ES-I3 (cell line): ENCODE measurements around the gene LVRN.

Experiments used
- H3K36me3 ChIP-seq: 2 replicates; pipeline ENCODE4 v1.6.1; 2013; ENCODE audit warnings: mild to moderate bottlenecking, low read length, control low read depth, moderate library complexity; ENCODE audit not compliant: insufficient read depth
- H3K4me1 ChIP-seq: 2 replicates; pipeline ENCODE4 v1.6.1; 2013; ENCODE audit warnings: mild to moderate bottlenecking, control low read depth, low read length; ENCODE audit not compliant: insufficient read depth
- H3K9ac ChIP-seq: 2 replicates; pipeline ENCODE4 v1.6.1; 2013; ENCODE audit warnings: low read depth, mild to moderate bottlenecking, low read length, moderate library complexity
- H3K9me3 ChIP-seq: 2 replicates; pipeline ENCODE4 v1.6.1; 2013; ENCODE audit warnings: mild to moderate bottlenecking, low read length, moderate library complexity; ENCODE audit not compliant: control insufficient read depth, insufficient read depth

Gene LVRN

DNA sequence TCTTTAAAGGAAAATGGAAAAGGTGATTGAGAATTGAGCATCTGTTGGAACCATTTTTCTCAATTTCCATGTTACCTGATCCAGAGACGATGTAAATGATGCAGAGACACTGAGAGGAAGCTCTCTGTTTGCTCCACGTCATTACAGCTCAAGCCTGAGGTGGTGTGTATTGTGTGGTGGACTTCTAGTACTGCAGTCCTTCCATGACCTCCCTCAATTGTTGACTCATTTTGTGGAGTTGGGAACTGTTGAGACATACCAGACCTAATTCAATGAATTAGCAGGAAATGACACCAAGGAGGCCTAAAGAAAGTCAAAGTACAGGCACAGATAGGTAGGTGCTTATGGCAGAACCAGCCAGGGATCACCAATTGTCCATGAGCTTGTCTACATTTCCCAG is 15.6 kb upstream of the LVRN start:
- Histone ChIP-seq H3K36me3 (no peaks in the 10 kb centered on the region), H3K9me3 (no peaks in the 10 kb centered on the region), H3K9ac (no peak overlapping the region), H3K4me1 (no peaks in the 10 kb centered on the region)

- Histone ChIP-seq H3K4me1 (no peaks in the 10 kb centered on the region), H3K9ac (no peak overlapping the region), H3K9me3 (no peaks in the 10 kb centered on the region), H3K36me3 (no peaks in the 10 kb centered on the region)
These were observed 15.0 kb upstream of the LVRN start for GRCh38 chr5:115947260-115947659.

GRCh38 chr5:115948091-115948534 is 14.2 kb upstream of the LVRN start:
- no peaks in the 10 kb centered on the region for H3K36me3 ChIP-seq
- H3K9ac ChIP-seq: no peak overlapping the region
- H3K4me1 ChIP-seq: no peaks in the 10 kb centered on the region
- H3K9me3 ChIP-seq: no peaks in the 10 kb centered on the region

DNA sequence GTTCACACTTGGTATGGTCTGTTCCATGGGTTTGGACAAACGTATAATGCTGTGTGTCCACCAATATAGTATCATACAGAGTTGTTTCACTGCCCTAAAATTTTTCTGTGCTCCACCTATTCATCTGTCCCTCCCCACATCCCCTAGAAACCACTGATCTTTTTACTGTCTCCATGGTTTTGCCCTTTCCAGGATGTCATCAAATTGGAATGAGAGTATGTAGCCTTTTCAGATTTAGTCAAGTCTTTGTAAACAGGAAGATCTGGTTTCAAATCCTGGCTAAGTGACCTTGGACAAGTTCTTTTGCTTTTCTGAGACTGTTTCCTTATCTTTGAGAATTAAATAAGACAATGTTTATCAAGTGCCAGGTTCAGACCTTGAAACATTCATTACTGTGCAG is 13.2 kb upstream of the LVRN start:
- no peaks in the 10 kb centered on the region for H3K9me3 ChIP-seq
- no peaks in the 10 kb centered on the region; the same call in 1 of the 2 replicates for H3K4me1 ChIP-seq
- no peaks in the 10 kb centered on the region for H3K36me3 ChIP-seq
- no peak overlapping the region for H3K9ac ChIP-seq

DNA sequence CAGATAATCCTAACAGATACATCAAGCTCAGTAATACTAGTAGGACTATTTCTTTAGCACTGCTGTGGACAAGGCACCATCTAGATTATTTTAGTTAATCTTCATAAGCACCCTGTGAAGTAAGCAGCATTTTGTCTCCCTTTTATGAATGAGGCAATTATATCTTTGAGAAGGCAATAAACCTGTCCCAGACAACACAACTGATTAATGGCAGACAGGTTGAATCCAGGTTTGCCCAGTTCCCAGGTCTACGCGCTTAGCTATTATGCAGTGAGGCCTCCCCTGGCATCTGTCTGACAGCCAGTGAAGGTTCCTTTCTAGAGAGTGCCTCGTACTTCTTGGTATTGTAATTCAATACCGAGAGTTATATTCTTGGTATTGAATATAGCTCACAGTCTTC is 9.7 kb upstream of the LVRN start:
- Histone ChIP-seq H3K9ac (no peak overlapping the region), H3K9me3 (no peaks in the 10 kb centered on the region), H3K4me1 (peaks cover 5% of the 10 kb centered on the region; the same call in 1 of the 2 replicates), H3K36me3 (no peaks in the 10 kb centered on the region)

GRCh38 chr5:115954144-115954543 is 8.1 kb upstream of the LVRN start:
- no peaks in the 10 kb centered on the region for H3K9me3 ChIP-seq
- H3K9ac ChIP-seq: no peak overlapping the region
- H3K36me3 ChIP-seq: no peaks in the 10 kb centered on the region
- peaks cover 5% of the 10 kb centered on the region; the same call in 1 of the 2 replicates for H3K4me1 ChIP-seq

DNA sequence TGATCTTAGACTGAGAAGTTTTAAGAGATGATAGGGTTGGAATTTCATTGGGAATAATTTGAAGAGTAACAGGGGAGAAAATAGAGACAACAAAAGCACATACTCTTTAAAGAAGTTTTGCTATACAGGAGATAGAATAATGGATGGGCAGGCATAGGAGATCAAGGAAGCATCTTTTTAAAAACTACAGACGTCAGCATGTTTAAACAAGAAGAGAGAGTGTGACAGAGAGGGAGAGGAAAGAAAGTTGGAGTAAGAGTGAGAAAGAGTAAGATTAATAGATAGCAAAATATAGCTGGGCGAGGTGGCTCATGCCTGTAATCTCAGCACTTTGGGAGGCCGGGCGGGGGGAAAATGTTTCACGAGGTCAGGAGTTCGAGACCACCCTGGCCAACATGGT is 5.3 kb upstream of the LVRN start:
- H3K36me3 ChIP-seq: no peaks in the 10 kb centered on the region
- no peak overlapping the region for H3K9ac ChIP-seq
- peaks cover 5% of the 10 kb centered on the region; the same call in 1 of the 2 replicates for H3K4me1 ChIP-seq
- no peaks in the 10 kb centered on the region for H3K9me3 ChIP-seq

- H3K36me3 ChIP-seq: no peaks in the 10 kb centered on the region
- H3K4me1 ChIP-seq: no peaks in the 10 kb centered on the region
- H3K9ac ChIP-seq: no peak overlapping the region
- no peaks in the 10 kb centered on the region for H3K9me3 ChIP-seq
These were observed 665 bp upstream of the LVRN start for GRCh38 chr5:115961381-115962238.

DNA sequence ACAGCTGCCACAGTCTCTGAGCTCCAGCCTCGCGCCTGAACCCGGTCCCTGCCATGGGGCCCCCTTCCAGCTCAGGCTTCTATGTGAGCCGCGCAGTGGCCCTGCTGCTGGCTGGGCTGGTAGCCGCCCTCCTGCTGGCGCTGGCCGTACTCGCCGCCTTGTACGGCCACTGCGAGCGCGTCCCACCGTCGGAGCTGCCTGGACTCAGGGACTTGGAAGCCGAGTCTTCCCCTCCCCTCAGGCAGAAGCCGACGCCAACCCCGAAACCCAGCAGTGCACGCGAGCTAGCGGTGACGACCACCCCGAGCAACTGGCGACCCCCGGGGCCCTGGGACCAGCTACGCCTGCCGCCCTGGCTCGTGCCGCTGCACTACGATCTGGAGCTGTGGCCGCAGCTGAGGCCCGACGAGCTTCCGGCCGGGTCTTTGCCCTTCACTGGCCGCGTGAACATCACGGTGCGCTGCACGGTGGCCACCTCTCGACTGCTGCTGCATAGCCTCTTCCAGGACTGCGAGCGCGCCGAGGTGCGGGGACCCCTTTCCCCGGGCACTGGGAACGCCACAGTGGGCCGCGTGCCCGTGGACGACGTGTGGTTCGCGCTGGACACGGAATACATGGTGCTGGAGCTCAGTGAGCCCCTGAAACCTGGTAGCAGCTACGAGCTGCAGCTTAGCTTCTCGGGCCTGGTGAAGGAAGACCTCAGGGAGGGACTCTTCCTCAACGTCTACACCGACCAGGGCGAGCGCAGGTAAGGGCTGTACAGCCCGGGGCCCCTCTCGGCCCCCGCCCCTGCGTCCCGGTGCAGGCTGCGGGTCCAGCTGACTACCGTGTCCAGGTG is 509 bp downstream of the LVRN start:
- Histone ChIP-seq H3K9me3 (no peaks in the 10 kb centered on the region), H3K36me3 (no peaks in the 10 kb centered on the region), H3K9ac (no peak overlapping the region), H3K4me1 (no peaks in the 10 kb centered on the region)

GRCh38 chr5:115963566-115963965 is 1.3 kb downstream of the LVRN start:
- no peaks in the 10 kb centered on the region for H3K36me3 ChIP-seq
- no peaks in the 10 kb centered on the region for H3K4me1 ChIP-seq
- no peaks in the 10 kb centered on the region for H3K9me3 ChIP-seq
- H3K9ac ChIP-seq: no peak overlapping the region

DNA sequence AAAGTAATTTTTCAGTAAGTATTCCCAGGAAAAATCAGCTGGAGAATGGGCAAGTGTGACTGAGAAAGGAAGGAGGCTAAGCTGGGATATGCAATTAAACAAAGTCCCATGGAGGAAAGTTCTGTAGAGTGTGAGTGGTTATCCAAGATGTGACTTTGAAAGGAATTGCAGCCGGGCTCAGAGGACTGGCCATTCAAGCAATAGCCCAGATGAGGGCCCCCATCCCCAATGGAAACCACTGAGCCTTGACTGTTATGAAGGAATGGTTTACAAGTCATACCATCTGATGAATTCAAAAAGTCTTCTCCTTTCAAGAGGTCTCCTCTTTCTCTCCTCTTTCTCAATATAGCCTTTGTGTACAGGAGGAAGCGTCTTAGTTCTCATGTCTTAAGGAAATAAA is 6.5 kb downstream of the LVRN start:
- Histone ChIP-seq H3K4me1 (no peaks in the 10 kb centered on the region), H3K9me3 (no peaks in the 10 kb centered on the region), H3K9ac (no peak overlapping the region), H3K36me3 (no peaks in the 10 kb centered on the region)

GRCh38 chr5:115977096-115977495 is 14.8 kb downstream of the LVRN start:
- H3K9me3 ChIP-seq: no peaks in the 10 kb centered on the region
- H3K9ac ChIP-seq: no peak overlapping the region
- no peaks in the 10 kb centered on the region for H3K36me3 ChIP-seq
- no peaks in the 10 kb centered on the region for H3K4me1 ChIP-seq

- H3K4me1 ChIP-seq: no peaks in the 10 kb centered on the region
- no peak overlapping the region for H3K9ac ChIP-seq
- no peaks in the 10 kb centered on the region for H3K36me3 ChIP-seq
- no peaks in the 10 kb centered on the region for H3K9me3 ChIP-seq
These were observed 15.7 kb downstream of the LVRN start for GRCh38 chr5:115977988-115978387.

- no peaks in the 10 kb centered on the region for H3K4me1 ChIP-seq
- H3K36me3 ChIP-seq: no peaks in the 10 kb centered on the region
- H3K9ac ChIP-seq: no peak overlapping the region
- no peaks in the 10 kb centered on the region for H3K9me3 ChIP-seq
These were observed 16.5 kb downstream of the LVRN start for GRCh38 chr5:115978779-115979178.
